ENCODE measurements around the gene LRRC8D.

LRRC8D gene

DNA sequence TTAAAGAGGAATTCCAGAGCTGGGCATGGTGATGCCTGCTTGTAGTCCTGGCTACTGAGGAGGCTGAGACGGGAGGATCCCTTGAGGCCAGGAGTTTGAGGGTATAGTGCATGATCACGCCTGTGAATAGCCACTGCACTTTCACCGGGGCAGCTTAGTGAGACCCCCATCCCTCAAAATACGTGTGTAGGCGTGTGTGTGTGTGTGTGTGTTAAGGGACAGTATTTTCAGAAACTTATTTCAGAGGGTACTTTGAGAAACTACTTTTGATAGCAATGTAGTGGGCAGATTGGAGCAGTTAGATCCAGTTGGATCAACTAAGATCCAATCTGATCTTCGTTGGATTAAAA lies 62.2 kb downstream of the LRRC8D start:
- Histone ChIP-seq H3K9me2 (replicated peaks; ENCODE audit: low read depth, low read length) (no peaks in the 10 kb centered on the region), H3K27me3 (ENCODE audit: insufficient read depth, low read length, poor library complexity, severe bottlenecking) (no peaks in the 10 kb centered on the region), H3K4me2 (ENCODE audit: low read depth, low read length, poor library complexity, severe bottlenecking) (no peak overlapping the region), H3K4me1 (ENCODE audit: insufficient read depth, low read length, poor library complexity, severe bottlenecking) (no peaks in the 10 kb centered on the region), H3K36me3 (ENCODE audit: insufficient read depth, low read length) (peaks cover 42% of the 10 kb centered on the region), H3K4me3 (ENCODE audit: low read length, poor library complexity, severe bottlenecking) (no peak overlapping the region), H3K79me2 (ENCODE audit: insufficient read depth, low read length) (peaks cover 87% of the 10 kb centered on the region), H2AFZ (ENCODE audit: low read length) (no peak overlapping the region), H3F3A (ENCODE audit: low read depth) (no peaks in the 10 kb centered on the region), H4K20me1 (ENCODE audit: insufficient read depth, low read length, poor library complexity, severe bottlenecking) (peaks cover 31% of the 10 kb centered on the region), H3K9ac (ENCODE audit: low read depth, low read length, poor library complexity, severe bottlenecking) (no peak overlapping the region), H3K9me3 (ENCODE audit: insufficient read depth, low read depth, low read length) (peaks cover 5% of the 10 kb centered on the region; the same call in 1 of the 2 replicates)
- TF ChIP-seq EZH2phosphoT487 (IDR thresholded peaks at IDR 0.05; ENCODE audit: borderline replicate concordance) = no peak
- TF ChIP-seq, protein P1, sequence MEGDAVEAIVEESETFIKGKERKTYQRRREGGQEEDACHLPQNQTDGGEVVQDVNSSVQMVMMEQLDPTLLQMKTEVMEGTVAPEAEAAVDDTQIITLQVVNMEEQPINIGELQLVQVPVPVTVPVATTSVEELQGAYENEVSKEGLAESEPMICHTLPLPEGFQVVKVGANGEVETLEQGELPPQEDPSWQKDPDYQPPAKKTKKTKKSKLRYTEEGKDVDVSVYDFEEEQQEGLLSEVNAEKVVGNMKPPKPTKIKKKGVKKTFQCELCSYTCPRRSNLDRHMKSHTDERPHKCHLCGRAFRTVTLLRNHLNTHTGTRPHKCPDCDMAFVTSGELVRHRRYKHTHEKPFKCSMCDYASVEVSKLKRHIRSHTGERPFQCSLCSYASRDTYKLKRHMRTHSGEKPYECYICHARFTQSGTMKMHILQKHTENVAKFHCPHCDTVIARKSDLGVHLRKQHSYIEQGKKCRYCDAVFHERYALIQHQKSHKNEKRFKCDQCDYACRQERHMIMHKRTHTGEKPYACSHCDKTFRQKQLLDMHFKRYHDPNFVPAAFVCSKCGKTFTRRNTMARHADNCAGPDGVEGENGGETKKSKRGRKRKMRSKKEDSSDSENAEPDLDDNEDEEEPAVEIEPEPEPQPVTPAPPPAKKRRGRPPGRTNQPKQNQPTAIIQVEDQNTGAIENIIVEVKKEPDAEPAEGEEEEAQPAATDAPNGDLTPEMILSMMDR (conservative IDR thresholded peaks at IDR 0.05; ENCODE audit: low read length) = no peak

DNA sequence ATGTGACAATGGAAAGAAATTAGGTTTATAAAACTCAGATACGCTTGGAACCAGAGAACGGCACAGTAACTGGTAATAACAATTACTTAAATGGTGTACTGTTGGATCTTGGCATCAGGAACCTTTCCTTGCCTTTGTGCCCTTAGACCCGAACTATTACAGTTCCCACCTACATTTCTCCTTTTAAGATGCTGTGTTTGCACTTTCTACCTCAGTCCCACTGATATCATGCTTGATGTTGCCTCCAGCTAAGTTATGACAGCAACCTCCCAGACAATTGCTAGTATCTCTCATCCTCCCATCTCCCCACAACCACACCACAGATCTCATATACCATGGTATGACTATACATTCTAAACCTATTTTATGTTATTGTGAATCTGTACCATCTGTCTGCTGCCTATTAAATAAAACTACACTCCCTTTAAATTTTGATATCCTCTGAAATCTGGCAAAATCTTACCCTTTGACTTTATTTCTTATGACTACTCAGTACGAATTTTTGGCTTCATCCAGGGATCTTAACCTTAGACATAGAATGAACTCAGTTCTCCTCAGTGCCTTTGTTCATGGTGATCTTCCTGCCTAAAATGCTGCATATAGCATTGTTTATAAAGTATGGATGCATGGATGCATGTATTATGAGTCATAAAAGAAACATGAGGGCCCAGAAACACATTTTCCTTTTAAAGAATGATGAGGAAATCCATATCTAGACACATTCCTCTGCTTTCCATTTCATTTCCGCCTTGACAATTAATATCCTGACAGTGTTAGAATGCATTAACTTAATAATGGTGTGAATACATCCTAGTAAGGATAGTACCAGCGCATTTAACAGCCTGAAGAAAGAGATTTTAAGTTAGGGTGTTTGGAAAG lies 64.1 kb downstream of the LRRC8D start:
- no peak overlapping the region for H3K9ac ChIP-seq (ENCODE audit: low read depth, low read length, poor library complexity, severe bottlenecking)

GRCh38 chr1:89887270-89887669 lies 66.4 kb downstream of the LRRC8D start:
- H3K4me1 ChIP-seq (ENCODE audit: insufficient read depth, low read length, poor library complexity, severe bottlenecking) = peaks cover 7% of the 10 kb centered on the region
- H3K36me3 ChIP-seq (ENCODE audit: insufficient read depth, low read length) = peaks cover 26% of the 10 kb centered on the region

More for the DNA sequence above, 64.1 kb downstream of the LRRC8D start:
- TF ChIP-seq, protein P1 (conservative IDR thresholded peaks at IDR 0.05; ENCODE audit: low read length) = no peak
- no peak for TF ChIP-seq EZH2phosphoT487 (IDR thresholded peaks at IDR 0.05; ENCODE audit: borderline replicate concordance)
- Histone ChIP-seq H3K27me3 (ENCODE audit: insufficient read depth, low read length, poor library complexity, severe bottlenecking) (no peaks in the 10 kb centered on the region), H3K9me2 (replicated peaks; ENCODE audit: low read depth, low read length) (no peaks in the 10 kb centered on the region), H3K36me3 (ENCODE audit: insufficient read depth, low read length) (peaks cover 42% of the 10 kb centered on the region), H3K79me2 (ENCODE audit: insufficient read depth, low read length) (peaks cover 84% of the 10 kb centered on the region), H2AFZ (ENCODE audit: low read length) (no peak overlapping the region), H4K20me1 (ENCODE audit: insufficient read depth, low read length, poor library complexity, severe bottlenecking) (peaks cover 23% of the 10 kb centered on the region), H3F3A (ENCODE audit: low read depth) (no peaks in the 10 kb centered on the region), H3K4me3 (ENCODE audit: low read length, poor library complexity, severe bottlenecking) (no peak overlapping the region), H3K9me3 (ENCODE audit: insufficient read depth, low read depth, low read length) (peaks cover 5% of the 10 kb centered on the region; the same call in 1 of the 2 replicates), H3K4me2 (ENCODE audit: low read depth, low read length, poor library complexity, severe bottlenecking) (no peak overlapping the region), H3K4me1 (ENCODE audit: insufficient read depth, low read length, poor library complexity, severe bottlenecking) (no peaks in the 10 kb centered on the region)

More at GRCh38 chr1:89887270-89887669, 66.4 kb downstream of the LRRC8D start:
- Histone ChIP-seq H3K79me2 (ENCODE audit: insufficient read depth, low read length) (peaks cover 85% of the 10 kb centered on the region), H3K9me2 (replicated peaks; ENCODE audit: low read depth, low read length) (no peaks in the 10 kb centered on the region), H3K9ac (ENCODE audit: low read depth, low read length, poor library complexity, severe bottlenecking) (no peak overlapping the region), H3K9me3 (ENCODE audit: insufficient read depth, low read depth, low read length) (no peaks in the 10 kb centered on the region), H3K4me2 (ENCODE audit: low read depth, low read length, poor library complexity, severe bottlenecking) (no peak overlapping the region), H2AFZ (ENCODE audit: low read length) (no peak overlapping the region), H4K20me1 (ENCODE audit: insufficient read depth, low read length, poor library complexity, severe bottlenecking) (peaks cover 34% of the 10 kb centered on the region), H3K4me3 (ENCODE audit: low read length, poor library complexity, severe bottlenecking) (no peak overlapping the region), H3K27me3 (ENCODE audit: insufficient read depth, low read length, poor library complexity, severe bottlenecking) (no peaks in the 10 kb centered on the region), H3F3A (ENCODE audit: low read depth) (no peaks in the 10 kb centered on the region)
- TF ChIP-seq, protein P1 (conservative IDR thresholded peaks at IDR 0.05; ENCODE audit: low read length) = no peak
- no peak for TF ChIP-seq EZH2phosphoT487 (IDR thresholded peaks at IDR 0.05; ENCODE audit: borderline replicate concordance)
